GM23248 (cell line): ENCODE data around the gene PCLO. TPM values are rescaled to one million over a fixed set of nuclear protein-coding genes. Genes with fewer than 3 reads are reported as not detected.

ENCODE experiments used
- DNase-seq: peaks from one replicate; pipeline ENCODE4 v3.0.0-alpha.2; 2015
- H2AFZ ChIP-seq: fragments of 200-600 bp; sonication (generic); 2 replicates; pipeline ENCODE4 v1.6.1; 2016; ENCODE audit warnings: antibody characterized with exemption
- H3F3A ChIP-seq: fragments of 200-600 bp; sonication (generic); 2 replicates; pipeline ENCODE4 v1.6.1; 2016; ENCODE audit warnings: mild to moderate bottlenecking, antibody characterized with exemption, mixed run types; ENCODE audit not compliant: insufficient read depth
- H3K27ac ChIP-seq: fragments of 200-600 bp; sonication (generic); 2 replicates; pipeline ENCODE4 v1.5.1; 2016; ENCODE audit warnings: mild to moderate bottlenecking
- H3K27me3 ChIP-seq: fragments of 200-600 bp; sonication (generic); replicated peaks from 2 replicates; pipeline ENCODE4 v1.6.1; 2016; ENCODE audit warnings: mild to moderate bottlenecking; ENCODE audit not compliant: insufficient read depth
- H3K36me3 ChIP-seq: fragments of 200-600 bp; sonication (generic); 2 replicates; pipeline ENCODE4 v1.6.1; 2016; ENCODE audit warnings: low read depth, mild to moderate bottlenecking
- H3K4me1 ChIP-seq: fragments of 200-600 bp; sonication (generic); 2 replicates; pipeline ENCODE4 v1.6.1; 2016; ENCODE audit warnings: mild to moderate bottlenecking; ENCODE audit not compliant: insufficient read depth
- H3K4me2 ChIP-seq: fragments of 200-600 bp; sonication (generic); one replicate; pipeline ENCODE4 v1.6.1; 2016; ENCODE audit warnings: mild to moderate bottlenecking; ENCODE audit not compliant: unreplicated experiment
- H3K4me3 ChIP-seq: fragments of 200-600 bp; sonication (generic); 2 replicates; pipeline ENCODE4 v1.5.1; 2016; ENCODE audit warnings: mild to moderate bottlenecking
- H3K79me2 ChIP-seq: fragments of 200-600 bp; sonication (generic); 2 replicates; pipeline ENCODE4 v1.6.1; 2016; ENCODE audit warnings: mild to moderate bottlenecking; ENCODE audit not compliant: insufficient read depth
- H3K9ac ChIP-seq: fragments of 200-600 bp; sonication (generic); 2 replicates; pipeline ENCODE4 v1.6.1; 2016; ENCODE audit warnings: mild to moderate bottlenecking
- H3K9me2 ChIP-seq: fragments of 200-600 bp; sonication (generic); 2 replicates; pipeline ENCODE4 v1.6.1; 2016; ENCODE audit warnings: mixed run types, mild to moderate bottlenecking, moderate library complexity; ENCODE audit not compliant: insufficient read depth
- H3K9me3 ChIP-seq: fragments of 200-600 bp; sonication (generic); one replicate; pipeline ENCODE4 v1.6.1; 2017; ENCODE audit warnings: low read depth
- H4K20me1 ChIP-seq: fragments of 200-600 bp; sonication (generic); 2 replicates; pipeline ENCODE4 v1.6.0; 2016; ENCODE audit not compliant: insufficient read depth
- EZH2 ChIP-seq: fragments of 200-600 bp; sonication (generic); IDR thresholded peaks from 2 replicates; pipeline ENCODE4 v1.6.1; 2018; ENCODE audit warnings: antibody characterized with exemption, mild to moderate bottlenecking; ENCODE audit not compliant: insufficient read depth, poor library complexity, severe bottlenecking
- EZH2phosphoT487 ChIP-seq: fragments of 200-600 bp; sonication (generic); IDR thresholded peaks from 2 replicates; pipeline ENCODE4 v1.6.1; 2018; ENCODE audit warnings: antibody characterized with exemption, moderate library complexity, mild to moderate bottlenecking, low read depth; ENCODE audit not compliant: insufficient read depth
- WGBS, 2 experiments: methylation state at CpG; one replicate each; pipeline ENCODE4 v1.1.6; 2015 to 2017; ENCODE audit warnings: low lambda C conversion rate in 2 of 2, low coverage in 1 of 2; ENCODE audit errors: missing lambda C conversion rate in 2 of 2; 5-methylcytosine and 5-hydroxymethylcytosine counted together
- in situ Hi-C: fragments of 300-500 bp; cut with MboI; formaldehyde crosslinking; loops from 2 replicates; pipeline ENCODE4 v1.15.0; 2020
- polyA plus RNA-seq: library from polyadenylated mRNA; unstranded; fragments of >200 nt; fragmentation: Nextera tagmentation; extraction: Ambion mirVana; gene quantifications from 2 replicates; pipeline ENCODE4 v1.2.1, GENCODE V29; 2016
- total RNA-seq: library from RNA; depleted of rRNA; stranded (reverse); fragments of >200 nt; shearing (Covaris generic); gene quantifications from 2 replicates; pipeline ENCODE4 v1.2.3, GENCODE V29; 2014

PCLO gene
- total and polyA plus RNA-seq, 2 experiments from 2014 or later: 0.04 TPM; not detected in 1

DNA sequence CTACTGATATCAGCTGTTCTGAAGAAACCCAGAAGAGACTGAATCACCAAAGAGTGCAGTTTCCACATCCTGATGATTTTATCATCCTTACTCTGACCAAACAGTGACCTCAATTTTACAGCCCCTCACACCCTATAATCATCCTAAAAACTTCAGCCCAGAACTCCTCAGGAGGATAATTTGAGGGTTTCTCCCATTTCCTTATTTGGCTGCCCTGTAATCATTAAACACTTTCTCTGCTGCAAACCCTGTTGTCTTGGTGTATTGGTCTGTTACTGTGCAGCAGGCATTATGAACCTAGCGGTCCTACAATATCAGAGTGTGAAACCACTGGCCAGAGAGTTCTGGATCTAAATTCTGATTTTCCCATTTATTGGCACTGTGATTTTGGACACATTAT is 141.7 kb downstream of the PCLO start:
- no peak overlapping the region for H3K27ac ChIP-seq
- no peaks in the 10 kb centered on the region for H3K4me1 ChIP-seq
- TF ChIP-seq EZH2phosphoT487 (no peak), EZH2 (no peak)
- H2AFZ ChIP-seq: no peak overlapping the region
- no peak overlapping the region for H3K9ac ChIP-seq
- H3F3A ChIP-seq: no peaks in the 10 kb centered on the region
- 63 to 79% methylated on average over 1 of the region's 1 CpG for WGBS, 2 experiments
- no peaks in the 10 kb centered on the region for H3K36me3 ChIP-seq
- H3K9me2 ChIP-seq: no peaks in the 10 kb centered on the region
- no peak for DNase-seq
- no peaks in the 10 kb centered on the region for H3K79me2 ChIP-seq
- no peak overlapping the region for H3K4me3 ChIP-seq
- H3K9me3 ChIP-seq: no peaks in the 10 kb centered on the region
- no peaks in the 10 kb centered on the region for H4K20me1 ChIP-seq
- in situ Hi-C loops: no loop called here
- no peak overlapping the region for H3K4me2 ChIP-seq
- H3K27me3 ChIP-seq: no peaks in the 10 kb centered on the region

DNA sequence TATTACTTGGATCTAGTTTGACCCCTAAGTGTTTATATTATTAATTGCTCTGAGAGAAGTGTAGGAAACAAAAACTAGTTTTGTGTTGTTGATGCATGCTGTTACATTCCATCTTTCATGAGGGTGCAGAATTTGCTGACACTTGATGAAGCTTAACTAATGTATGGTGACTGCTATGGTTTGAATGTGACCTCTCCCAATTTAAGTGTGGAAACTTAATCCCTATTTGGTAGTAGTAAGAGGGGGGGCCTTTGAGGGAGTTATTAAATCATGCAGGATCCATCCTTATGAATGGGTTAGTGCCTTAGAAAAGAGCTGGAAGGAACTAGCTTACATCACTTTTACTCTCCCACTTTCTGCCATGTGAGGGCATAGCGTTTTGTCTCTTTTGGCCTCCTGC is 142.5 kb downstream of the PCLO start:
- Histone ChIP-seq H3K4me3 (no peak overlapping the region), H3K4me2 (no peak overlapping the region), H3K9me3 (no peaks in the 10 kb centered on the region), H4K20me1 (no peaks in the 10 kb centered on the region), H3K36me3 (no peaks in the 10 kb centered on the region), H3K27ac (no peak overlapping the region), H3K9ac (no peak overlapping the region), H3K27me3 (no peaks in the 10 kb centered on the region), H3K4me1 (no peaks in the 10 kb centered on the region), H3F3A (no peaks in the 10 kb centered on the region), H2AFZ (no peak overlapping the region), H3K9me2 (no peaks in the 10 kb centered on the region), H3K79me2 (no peaks in the 10 kb centered on the region)
- in situ Hi-C loops: no loop called here
- no peak for DNase-seq
- WGBS, 2 experiments: 0% methylated on average over 1 of the region's 1 CpG
- TF ChIP-seq EZH2 (no peak), EZH2phosphoT487 (no peak)

DNA sequence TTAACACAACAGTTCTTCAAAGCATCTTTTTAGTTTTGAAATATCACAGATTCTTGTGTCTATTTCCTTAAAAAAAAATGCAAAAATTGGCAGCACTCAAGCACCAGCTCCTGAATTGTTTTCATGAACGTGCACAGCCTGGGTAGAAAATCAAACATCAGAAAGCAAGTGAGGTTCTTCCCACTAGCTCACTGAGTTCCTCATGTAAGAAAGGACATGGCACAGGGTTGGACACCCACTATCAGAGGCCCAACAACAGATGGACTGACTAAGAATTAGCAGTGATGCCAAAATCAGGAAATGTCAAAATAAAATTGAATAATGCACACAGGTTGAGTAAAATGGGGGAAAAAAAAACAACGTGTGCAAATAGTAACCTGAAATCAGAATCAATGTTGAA is 146.8 kb downstream of the PCLO start:
- in situ Hi-C loops: no loop called here
- WGBS, 2 experiments: 0 to 4% methylated on average over 2 of the region's 2 CpGs
- no peaks in the 10 kb centered on the region for H3K79me2 ChIP-seq

GRCh38 chr7:83014546-83014945 is 148.1 kb downstream of the PCLO start:
- Histone ChIP-seq H3K36me3 (no peaks in the 10 kb centered on the region), H3K9me3 (peaks cover 3% of the 10 kb centered on the region), H3K79me2 (no peaks in the 10 kb centered on the region), H2AFZ (no peak overlapping the region), H3K9ac (no peak overlapping the region), H3K4me3 (no peak overlapping the region), H3K9me2 (no peaks in the 10 kb centered on the region), H3K4me2 (no peak overlapping the region), H3K27me3 (no peaks in the 10 kb centered on the region), H4K20me1 (no peaks in the 10 kb centered on the region), H3K4me1 (no peaks in the 10 kb centered on the region), H3F3A (no peaks in the 10 kb centered on the region), H3K27ac (no peak overlapping the region)
- TF ChIP-seq EZH2: no peak
- no peak for TF ChIP-seq EZH2phosphoT487
- WGBS, 2 experiments: 50 to 56% methylated on average over 1 of the region's 1 CpG
- in situ Hi-C loops: no loop called here
- DNase-seq: no peak

More for the DNA sequence above, 146.8 kb downstream of the PCLO start:
- Histone ChIP-seq H3K36me3 (no peaks in the 10 kb centered on the region), H3K27ac (no peak overlapping the region), H4K20me1 (no peaks in the 10 kb centered on the region), H2AFZ (no peak overlapping the region), H3K4me3 (no peak overlapping the region), H3F3A (no peaks in the 10 kb centered on the region), H3K9me2 (no peaks in the 10 kb centered on the region), H3K9me3 (no peaks in the 10 kb centered on the region), H3K4me2 (no peak overlapping the region), H3K27me3 (no peaks in the 10 kb centered on the region), H3K4me1 (no peaks in the 10 kb centered on the region), H3K9ac (no peak overlapping the region)
- DNase-seq: no peak
- no peak for TF ChIP-seq EZH2
- TF ChIP-seq EZH2phosphoT487: no peak

DNA sequence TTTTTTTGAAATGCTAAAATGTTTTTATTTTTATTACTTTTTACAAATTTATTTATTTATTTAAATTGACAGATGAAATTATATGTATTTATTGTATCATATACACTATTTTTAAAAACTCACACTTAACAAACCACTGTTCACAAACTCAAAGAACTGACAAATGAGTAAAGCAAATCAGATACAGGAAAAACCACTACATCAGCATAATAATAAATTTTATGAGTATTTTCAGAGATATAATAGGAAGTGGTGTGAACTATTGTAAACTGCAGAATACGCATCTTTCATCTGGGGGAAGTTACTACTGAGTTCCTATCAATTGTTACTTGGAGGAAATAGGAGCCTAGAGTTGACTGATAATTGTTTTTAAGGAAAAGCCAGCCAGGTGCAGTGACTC is 150.7 kb downstream of the PCLO start:
- H3K79me2 ChIP-seq: no peaks in the 10 kb centered on the region
- H2AFZ ChIP-seq: no peak overlapping the region
- peaks cover 3% of the 10 kb centered on the region for H3K9me3 ChIP-seq
- no peaks in the 10 kb centered on the region for H3K36me3 ChIP-seq
- DNase-seq: no peak
- no peak overlapping the region for H3K4me3 ChIP-seq
- no peak for TF ChIP-seq EZH2phosphoT487
- no peak for TF ChIP-seq EZH2
- no peaks in the 10 kb centered on the region for H3F3A ChIP-seq
- no peaks in the 10 kb centered on the region for H3K4me1 ChIP-seq
- H3K27ac ChIP-seq: no peak overlapping the region
- H3K9me2 ChIP-seq: no peaks in the 10 kb centered on the region
- H4K20me1 ChIP-seq: no peaks in the 10 kb centered on the region
- no peak overlapping the region for H3K9ac ChIP-seq
- in situ Hi-C loops: no loop called here
- WGBS, 2 experiments: 35 to 38% methylated on average over 1 of the region's 1 CpG
- no peaks in the 10 kb centered on the region for H3K27me3 ChIP-seq
- H3K4me2 ChIP-seq: no peak overlapping the region
